HG03442 (cell line): ENCODE measurements around the gene IGSF21.

Experiments
- ATAC-seq: cut with Tn5 transposase; IDR thresholded peaks from one replicate; pipeline ENCODE4 v1.9.1; 2021; ENCODE audit warnings: mild to moderate bottlenecking, moderate library complexity; ENCODE audit not compliant: unreplicated experiment

The IGSF21 gene

GRCh38 chr1:18093646-18094045 is 14.0 kb upstream of the IGSF21 start:
- no peak for ATAC-seq

GRCh38 chr1:18094096-18094495 is 13.5 kb upstream of the IGSF21 start:
- no peak for ATAC-seq

DNA sequence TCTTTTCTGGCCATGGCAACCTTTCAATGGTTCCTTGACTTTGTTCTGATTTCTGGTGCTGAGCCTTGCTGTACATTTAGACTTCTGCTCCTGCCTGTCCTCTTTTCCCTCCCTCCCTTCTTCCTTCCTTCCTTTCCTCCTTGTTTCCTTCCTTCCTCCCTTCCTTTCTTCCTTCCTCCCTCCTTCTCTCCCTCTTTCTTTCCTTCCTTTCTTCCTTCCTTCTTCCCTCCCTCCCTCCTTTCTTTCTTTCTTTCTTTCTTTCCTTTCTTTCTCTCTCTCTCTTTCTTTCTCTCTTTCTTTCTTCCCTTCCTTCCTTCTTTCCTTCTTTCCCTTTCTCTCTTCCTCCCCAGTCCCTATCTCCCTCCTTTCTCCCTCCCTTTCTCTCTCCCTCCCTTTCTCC is 10.4 kb upstream of the IGSF21 start:
- ATAC-seq = no peak

- no peak for ATAC-seq
Observed at GRCh38 chr1:18099026-18099425, 8.6 kb upstream of the IGSF21 start.

- ATAC-seq = no peak
Observed at GRCh38 chr1:18100060-18100459, 7.5 kb upstream of the IGSF21 start.

- no peak for ATAC-seq
Observed at GRCh38 chr1:18100491-18101063, 7.0 kb upstream of the IGSF21 start.

DNA sequence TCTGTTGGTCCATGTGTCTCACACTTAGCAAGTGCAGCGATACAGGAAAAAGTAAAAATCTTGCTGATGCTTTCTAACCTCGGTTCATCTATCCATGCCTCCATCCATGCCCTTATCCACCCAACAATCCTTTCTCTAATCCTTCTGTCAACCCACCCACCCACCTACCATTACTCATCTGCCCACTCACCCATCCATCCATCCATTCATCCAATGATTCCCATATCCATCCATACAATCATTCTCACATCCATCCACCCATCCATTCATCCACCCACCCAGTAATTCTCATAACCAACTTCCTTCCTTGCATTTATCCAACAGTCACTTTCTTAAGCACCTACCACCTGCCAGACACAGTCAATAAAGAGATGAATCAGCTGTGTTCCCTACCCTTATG is 6.1 kb upstream of the IGSF21 start:
- ATAC-seq = no peak

- no peak for ATAC-seq
Observed at GRCh38 chr1:18103788-18104421, 3.7 kb upstream of the IGSF21 start.

GRCh38 chr1:18104546-18105100 is 3.0 kb upstream of the IGSF21 start:
- ATAC-seq = no peak

GRCh38 chr1:18105196-18105595 is 2.4 kb upstream of the IGSF21 start:
- no peak for ATAC-seq

DNA sequence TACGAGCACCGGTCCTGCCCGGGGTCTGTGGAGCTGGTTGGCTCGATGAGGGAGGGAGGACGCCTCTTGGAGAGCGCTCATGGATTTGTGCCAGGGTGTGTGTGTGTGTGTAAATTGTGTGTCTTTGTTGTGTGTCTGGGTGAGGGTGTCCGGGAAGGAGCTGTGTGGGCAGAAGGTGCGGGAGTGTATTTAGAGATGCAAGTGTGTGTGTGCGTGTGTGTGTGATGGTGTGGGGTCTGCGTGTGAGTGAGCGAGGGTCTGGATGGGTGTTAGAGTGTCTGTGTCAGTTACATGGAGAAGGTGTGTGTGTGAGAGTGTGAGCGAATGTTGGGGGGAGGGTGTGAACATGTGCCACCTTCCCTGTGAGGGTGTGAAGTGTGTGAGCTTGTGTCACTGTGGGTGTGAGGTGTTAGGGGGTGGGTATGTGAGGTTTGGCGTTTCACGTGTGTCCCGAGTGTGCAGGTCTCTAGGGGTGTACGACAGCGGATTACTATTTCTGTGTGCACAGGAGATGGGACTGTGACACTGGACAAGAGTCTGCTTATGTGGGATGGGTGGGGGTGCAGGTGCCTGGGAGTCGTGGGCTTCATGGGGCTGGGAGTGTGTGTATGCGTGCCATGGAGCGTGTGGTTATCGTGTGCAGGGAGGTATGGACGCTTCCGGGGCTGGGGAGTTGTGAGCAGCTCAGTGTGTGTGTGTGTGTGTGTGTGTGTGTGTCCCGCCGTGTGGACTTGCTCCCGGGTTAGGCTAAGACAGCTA is 880 bp downstream of the IGSF21 start:
- no peak for ATAC-seq

- ATAC-seq = no peak
Observed at GRCh38 chr1:18109058-18109755, 1.6 kb downstream of the IGSF21 start.

DNA sequence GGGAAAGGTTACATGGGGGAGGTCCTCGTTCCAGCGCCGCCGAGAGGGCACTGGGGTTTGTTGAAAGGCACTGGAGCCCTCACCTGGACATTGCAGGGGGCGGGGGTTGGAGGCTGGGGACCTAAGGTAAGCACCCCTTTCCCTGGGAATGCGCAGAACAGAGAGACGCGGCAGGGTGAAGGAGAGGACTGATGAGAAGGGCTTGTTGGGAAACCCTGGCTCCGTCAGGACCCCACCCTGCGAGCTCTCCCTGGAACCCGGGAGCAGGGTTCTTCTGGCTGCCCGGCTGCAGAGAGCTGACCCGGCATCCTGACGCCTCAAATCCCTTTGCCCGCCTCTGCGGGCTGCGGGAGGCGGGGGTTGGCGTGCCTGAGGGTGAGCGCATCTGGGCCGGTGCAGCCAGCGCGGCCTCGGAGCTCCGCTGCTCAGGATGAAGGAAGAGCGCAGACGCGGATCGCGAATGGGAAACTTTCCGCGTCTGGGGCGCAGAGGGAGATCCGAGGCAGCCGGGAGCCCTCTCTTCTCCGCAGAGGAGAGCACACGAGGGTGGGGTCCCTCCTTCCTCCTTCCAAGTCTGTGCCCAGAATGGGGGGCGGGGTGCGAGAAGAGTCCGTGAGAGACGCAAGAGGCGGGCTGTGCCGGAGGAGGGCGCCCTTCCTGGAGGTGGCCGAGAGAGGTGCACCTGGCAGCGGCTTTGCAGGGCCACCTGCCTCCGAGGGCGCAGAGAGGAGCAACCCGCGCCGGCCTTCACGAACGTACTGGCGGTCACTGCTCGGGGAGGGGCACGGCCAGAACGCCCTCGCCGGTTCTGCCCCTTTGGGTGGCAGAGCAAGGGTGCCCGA is 2.4 kb downstream of the IGSF21 start:
- ATAC-seq = no peak

- ATAC-seq = no peak
Observed at GRCh38 chr1:18110598-18110939, 3.0 kb downstream of the IGSF21 start.

- no peak for ATAC-seq
Observed at GRCh38 chr1:18110968-18111367, 3.4 kb downstream of the IGSF21 start.

- no peak for ATAC-seq
Observed at GRCh38 chr1:18111605-18112297, 4.2 kb downstream of the IGSF21 start.

- ATAC-seq = no peak
Observed at GRCh38 chr1:18112611-18113010, 5.0 kb downstream of the IGSF21 start.

GRCh38 chr1:18114726-18115410 is 7.3 kb downstream of the IGSF21 start:
- ATAC-seq = no peak

GRCh38 chr1:18116777-18117176 is 9.2 kb downstream of the IGSF21 start:
- no peak for ATAC-seq
